Sigmoid colon (tissue), 3 donors: ENCODE results near the gene SPSB1.

Experiments
- POLR2A ChIP-seq, 2 donors: fragments of 450-650 bp; IDR thresholded peaks; one replicate each; pipeline ENCODE4 v1.6.1; 2016; ENCODE audit warnings: antibody characterized with exemption in 2 of 2, mild to moderate bottlenecking in 2 of 2, moderate library complexity in 2 of 2
- TF ChIP-seq, protein P1 (sequence below), 4 experiments: fragments of 450-650 bp in 3 of 4; fragments of 200-600 bp in 1 of 4; IDR thresholded peaks; one replicate each; pipeline ENCODE4 v1.5.1; 2016 to 2019; ENCODE audit warnings: antibody characterized with exemption in 4 of 4, mild to moderate bottlenecking in 3 of 4, moderate library complexity in 2 of 4

- TF ChIP-seq, protein P1, sequence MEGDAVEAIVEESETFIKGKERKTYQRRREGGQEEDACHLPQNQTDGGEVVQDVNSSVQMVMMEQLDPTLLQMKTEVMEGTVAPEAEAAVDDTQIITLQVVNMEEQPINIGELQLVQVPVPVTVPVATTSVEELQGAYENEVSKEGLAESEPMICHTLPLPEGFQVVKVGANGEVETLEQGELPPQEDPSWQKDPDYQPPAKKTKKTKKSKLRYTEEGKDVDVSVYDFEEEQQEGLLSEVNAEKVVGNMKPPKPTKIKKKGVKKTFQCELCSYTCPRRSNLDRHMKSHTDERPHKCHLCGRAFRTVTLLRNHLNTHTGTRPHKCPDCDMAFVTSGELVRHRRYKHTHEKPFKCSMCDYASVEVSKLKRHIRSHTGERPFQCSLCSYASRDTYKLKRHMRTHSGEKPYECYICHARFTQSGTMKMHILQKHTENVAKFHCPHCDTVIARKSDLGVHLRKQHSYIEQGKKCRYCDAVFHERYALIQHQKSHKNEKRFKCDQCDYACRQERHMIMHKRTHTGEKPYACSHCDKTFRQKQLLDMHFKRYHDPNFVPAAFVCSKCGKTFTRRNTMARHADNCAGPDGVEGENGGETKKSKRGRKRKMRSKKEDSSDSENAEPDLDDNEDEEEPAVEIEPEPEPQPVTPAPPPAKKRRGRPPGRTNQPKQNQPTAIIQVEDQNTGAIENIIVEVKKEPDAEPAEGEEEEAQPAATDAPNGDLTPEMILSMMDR (IDR thresholded peaks at IDR 0.05): no peak
- no peak for TF ChIP-seq POLR2A (IDR thresholded peaks at IDR 0.05)
Measured at GRCh38 chr1:9262096-9262986, 30.4 kb upstream of the SPSB1 start.
